ENCODE measurements around the gene CLCN3.
A peak's percentile ranks its signal among the peaks of the same experiment; 100 is the strongest.
"Not testable (repeated sequence)": the region's sequence is repeated elsewhere in the genome, so short reads cannot be mapped to it uniquely, and the experiment has no call there.

The CLCN3 gene

GRCh38 chr4:169619958-169620879, at the start of gene CLCN3:
TSS of gene CLCN3 (plus strand) at chr4:169620578. CDS start at chr4:169635929, 15,351 bp downstream.
- peak; percentile 93 to 97 for DNase-seq

- not testable (repeated sequence) for DNase-seq
Measured at GRCh38 chr4:169571012-169571411, 49.4 kb upstream of the CLCN3 start.

GRCh38 chr4:169571435-169571834, 48.9 kb upstream of the CLCN3 start:
- DNase-seq: no peak

- DNase-seq: no peak
Measured at GRCh38 chr4:169573889-169574288, 46.5 kb upstream of the CLCN3 start.

- no peak for DNase-seq
Measured at GRCh38 chr4:169582203-169582602, 38.2 kb upstream of the CLCN3 start.

- DNase-seq: no peak
Measured at GRCh38 chr4:169582706-169583105, 37.7 kb upstream of the CLCN3 start.

GRCh38 chr4:169583563-169583962, 36.8 kb upstream of the CLCN3 start:
- no peak for DNase-seq

- DNase-seq: no peak
Measured at GRCh38 chr4:169593050-169593560, 27.3 kb upstream of the CLCN3 start.

- DNase-seq: no peak
Measured at GRCh38 chr4:169594560-169595195, 25.7 kb upstream of the CLCN3 start.

GRCh38 chr4:169601016-169601771, 19.2 kb upstream of the CLCN3 start:
- DNase-seq: no peak

GRCh38 chr4:169603312-169603711, 17.1 kb upstream of the CLCN3 start:
- DNase-seq: no peak

- no peak for DNase-seq
Measured at GRCh38 chr4:169604131-169604900, 16.1 kb upstream of the CLCN3 start.

- DNase-seq: no peak
Measured at GRCh38 chr4:169604903-169605331, 15.5 kb upstream of the CLCN3 start.

GRCh38 chr4:169611157-169611556, 9.2 kb upstream of the CLCN3 start:
- no peak for DNase-seq

- DNase-seq: peak; percentile 80 to 94
Measured at GRCh38 chr4:169611991-169612870, 8.1 kb upstream of the CLCN3 start, which contains the start of gene NEK1. TSS of gene NEK1 (minus strand) at chr4:169612583. CDS start at chr4:169602630, 9,953 bp downstream.

GRCh38 chr4:169612871-169613859, 7.2 kb upstream of the CLCN3 start:
- peak; percentile 62 to 81 for DNase-seq

GRCh38 chr4:169615467-169616106, 4.8 kb upstream of the CLCN3 start:
- no peak for DNase-seq

- DNase-seq: no peak
Measured at GRCh38 chr4:169616846-169617245, 3.5 kb upstream of the CLCN3 start.

GRCh38 chr4:169617306-169617705, 3.1 kb upstream of the CLCN3 start:
- DNase-seq: no peak

Data from NCI-H446 (cell line).